HFFc6 (cell line): ENCODE results near the gene IL1RAPL1. TPM values are rescaled to one million over a fixed set of nuclear protein-coding genes. Genes with fewer than 3 reads are reported as not detected.
A peak's percentile ranks its signal among the peaks of the same experiment; 100 is the strongest.

Experiments
- DNase-seq: peaks from one replicate; pipeline ENCODE4 v3.0.0-alpha.2; 2018
- H3K27ac Mint-ChIP-seq: 2 replicates; pipeline ENCODE4 v1.8.0; 2020; ENCODE audit warnings: mild to moderate bottlenecking, mixed read lengths
- H3K27me3 Mint-ChIP-seq: 2 replicates; pipeline ENCODE4 v1.8.0; 2021; ENCODE audit warnings: mild to moderate bottlenecking, moderate library complexity, mixed read lengths; ENCODE audit not compliant: insufficient read depth
- H3K36me3 Mint-ChIP-seq: 2 replicates; pipeline ENCODE4 v1.8.0; 2021; ENCODE audit warnings: low read depth, mixed read lengths
- H3K4me1 Mint-ChIP-seq: 2 replicates; pipeline ENCODE4 v1.8.0; 2020; ENCODE audit warnings: low read depth, mixed read lengths
- H3K4me3 Mint-ChIP-seq: 2 replicates; pipeline ENCODE4 v1.8.0; 2020; ENCODE audit warnings: mild to moderate bottlenecking, moderate library complexity, mixed read lengths
- H3K9me3 Mint-ChIP-seq: 2 replicates; pipeline ENCODE4 v1.8.0; 2020; ENCODE audit warnings: mild to moderate bottlenecking, mixed read lengths
- long read RNA-seq: library from polyadenylated mRNA; unstranded; transcript quantifications from one replicate; pipeline ENCODE4 v2.0.0, GENCODE V29; 2019
- total RNA-seq, 6 experiments: library from RNA; stranded (reverse); fragmentation: NEBNext Ultra II Directional; extraction: Animal tissue kit (Norgen Biotek cat#: 25700); gene quantifications; 2 replicates in 1 of 6; 3 replicates in 5 of 6; pipeline ENCODE4 v1.2.3, GENCODE V29; 2021
- TF ChIP-seq, protein P1 (sequence below): fragments of 200-600 bp; sonication (generic); IDR thresholded peaks from 2 replicates; pipeline ENCODE4 v1.5.0; 2021; ENCODE audit warnings: antibody characterized with exemption, mild to moderate bottlenecking

Gene IL1RAPL1
- not detected for total RNA-seq
- long read RNA-seq, partial matches to known transcripts, result 0 of 1 reads
- long read RNA-seq, other reads (novel, unspliced or antisense), result 1 of 1 reads

DNA sequence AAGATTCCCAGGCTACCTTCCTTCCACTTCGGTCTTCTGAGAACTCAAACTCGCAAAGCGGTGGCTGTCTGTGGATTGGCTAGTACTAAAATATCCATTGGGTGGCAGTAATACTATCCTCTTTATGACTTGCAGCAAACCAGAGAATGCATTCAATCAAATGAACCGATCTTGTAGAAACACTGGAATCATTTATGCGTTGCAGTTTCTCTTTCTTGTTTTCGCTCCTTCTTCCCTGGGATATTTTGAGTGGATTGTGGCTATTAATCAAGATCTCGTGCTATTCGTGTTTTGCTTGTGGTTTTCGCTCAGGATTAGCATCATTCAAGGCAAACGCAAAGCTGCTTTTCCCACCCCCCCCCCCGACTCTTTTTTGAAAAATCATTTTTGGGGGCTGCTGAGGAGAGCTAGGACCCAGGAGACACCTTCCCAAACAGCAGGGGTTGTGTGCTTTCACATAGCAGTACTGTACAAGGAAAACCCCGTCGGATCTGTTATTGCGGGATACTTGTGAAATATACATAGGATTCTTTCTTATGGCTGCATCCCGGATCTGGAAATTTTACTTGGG, at the start of gene IL1RAPL1:
Gene IL1RAPL1, plus strand, starts transcription at position 466 of the 571 bp plus-strand sequence.
- H3K4me3 Mint-ChIP-seq, result no peak within 1 kb of the TSS
- DNase-seq, result peak; percentile 9
- no peaks in the 10 kb centered on the region for H3K36me3 Mint-ChIP-seq
- H3K27me3 Mint-ChIP-seq, result no peaks in the 10 kb centered on the region
- no peak within 1 kb of the TSS for H3K27ac Mint-ChIP-seq
- H3K9me3 Mint-ChIP-seq, result no peaks in the 10 kb centered on the region
- TF ChIP-seq, protein P1, sequence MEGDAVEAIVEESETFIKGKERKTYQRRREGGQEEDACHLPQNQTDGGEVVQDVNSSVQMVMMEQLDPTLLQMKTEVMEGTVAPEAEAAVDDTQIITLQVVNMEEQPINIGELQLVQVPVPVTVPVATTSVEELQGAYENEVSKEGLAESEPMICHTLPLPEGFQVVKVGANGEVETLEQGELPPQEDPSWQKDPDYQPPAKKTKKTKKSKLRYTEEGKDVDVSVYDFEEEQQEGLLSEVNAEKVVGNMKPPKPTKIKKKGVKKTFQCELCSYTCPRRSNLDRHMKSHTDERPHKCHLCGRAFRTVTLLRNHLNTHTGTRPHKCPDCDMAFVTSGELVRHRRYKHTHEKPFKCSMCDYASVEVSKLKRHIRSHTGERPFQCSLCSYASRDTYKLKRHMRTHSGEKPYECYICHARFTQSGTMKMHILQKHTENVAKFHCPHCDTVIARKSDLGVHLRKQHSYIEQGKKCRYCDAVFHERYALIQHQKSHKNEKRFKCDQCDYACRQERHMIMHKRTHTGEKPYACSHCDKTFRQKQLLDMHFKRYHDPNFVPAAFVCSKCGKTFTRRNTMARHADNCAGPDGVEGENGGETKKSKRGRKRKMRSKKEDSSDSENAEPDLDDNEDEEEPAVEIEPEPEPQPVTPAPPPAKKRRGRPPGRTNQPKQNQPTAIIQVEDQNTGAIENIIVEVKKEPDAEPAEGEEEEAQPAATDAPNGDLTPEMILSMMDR, result no peak
- no peaks in the 10 kb centered on the region for H3K4me1 Mint-ChIP-seq

DNA sequence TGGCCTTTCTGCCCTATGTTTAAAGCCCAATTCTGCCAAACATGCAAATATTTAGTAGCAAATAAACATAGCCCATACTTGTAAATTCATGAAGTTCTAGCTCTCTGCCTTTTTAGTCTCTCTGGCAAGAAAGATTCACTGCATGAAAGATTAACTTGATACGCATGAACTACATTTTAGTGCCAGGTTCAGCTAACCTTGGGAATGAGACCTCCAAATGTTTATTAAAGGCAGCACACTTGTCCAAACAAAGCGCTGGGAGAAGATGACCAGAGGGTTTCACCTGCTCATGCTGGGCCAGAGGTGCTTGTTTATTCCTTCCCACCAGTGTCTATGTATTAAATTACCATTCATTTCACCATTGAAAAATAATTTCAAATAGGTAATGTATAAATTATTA, 44.5 kb upstream of the IL1RAPL1 start:
- Mint-ChIP-seq H3K9me3 (0 out of 2 replicates have a peak, but pooled peaks cover 4% of the 10 kb centered on the region), H3K27ac (no peak overlapping the region), H3K36me3 (no peaks in the 10 kb centered on the region), H3K4me1 (no peaks in the 10 kb centered on the region), H3K27me3 (peaks cover 1% of the 10 kb centered on the region; the same call in 1 of the 2 replicates), H3K4me3 (no peak overlapping the region)
- TF ChIP-seq, protein P1, result no peak
- no peak for DNase-seq

DNA sequence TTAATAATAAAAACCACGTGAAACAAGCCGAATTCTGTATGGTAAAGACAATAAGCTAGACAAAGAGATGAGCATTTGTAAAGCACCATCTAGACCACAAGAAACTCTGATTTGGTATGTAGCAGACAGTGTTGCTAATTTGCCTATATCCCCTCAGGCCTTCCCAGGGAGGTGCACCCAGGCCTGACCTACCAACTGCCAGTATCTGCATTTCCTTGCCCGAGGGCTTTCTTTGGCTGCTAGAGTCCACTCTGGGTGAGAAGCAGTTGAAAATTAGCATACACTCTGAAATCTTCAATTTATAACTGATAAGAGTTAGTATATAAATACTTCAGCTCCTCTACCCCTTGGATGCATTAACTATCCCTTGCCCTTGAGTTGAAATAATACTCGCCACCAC, 37.4 kb upstream of the IL1RAPL1 start:
- no peaks in the 10 kb centered on the region for H3K27me3 Mint-ChIP-seq
- TF ChIP-seq, protein P1, result no peak
- no peaks in the 10 kb centered on the region for H3K4me1 Mint-ChIP-seq
- H3K9me3 Mint-ChIP-seq, result 0 out of 2 replicates have a peak, but pooled peaks cover 6% of the 10 kb centered on the region
- DNase-seq, result no peak
- no peaks in the 10 kb centered on the region for H3K36me3 Mint-ChIP-seq
- H3K27ac Mint-ChIP-seq, result no peak overlapping the region
- no peak overlapping the region for H3K4me3 Mint-ChIP-seq

DNA sequence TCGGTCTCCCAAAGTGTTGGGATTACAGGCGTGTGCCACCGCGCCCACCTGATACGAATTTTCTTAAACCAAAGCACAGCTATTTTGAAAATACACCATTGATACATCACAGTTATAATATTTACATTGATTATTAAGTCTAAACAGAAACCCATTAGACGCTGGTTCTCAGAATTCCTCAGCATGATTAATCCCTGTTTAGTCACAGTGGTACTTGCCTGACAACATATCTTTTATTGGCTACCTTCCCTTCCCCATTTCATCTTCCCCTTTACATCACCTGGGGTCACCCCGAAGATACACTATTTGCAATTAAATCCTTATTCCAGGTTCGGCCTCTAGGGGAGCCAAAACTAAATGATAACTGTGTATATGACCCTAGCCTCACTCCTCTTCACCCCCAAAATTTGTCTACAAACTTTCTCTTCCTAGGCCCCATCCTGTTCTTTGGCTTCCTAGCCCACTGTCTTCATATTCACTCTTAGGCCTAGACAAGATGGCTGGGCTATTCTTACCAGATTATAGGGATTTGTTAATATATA, 36.8 kb upstream of the IL1RAPL1 start:
- Mint-ChIP-seq H3K36me3 (no peaks in the 10 kb centered on the region), H3K27me3 (no peaks in the 10 kb centered on the region), H3K4me1 (no peaks in the 10 kb centered on the region), H3K9me3 (0 out of 2 replicates have a peak, but pooled peaks cover 6% of the 10 kb centered on the region), H3K27ac (no peak overlapping the region), H3K4me3 (no peak overlapping the region)
- no peak for DNase-seq
- TF ChIP-seq, protein P1, result no peak

DNA sequence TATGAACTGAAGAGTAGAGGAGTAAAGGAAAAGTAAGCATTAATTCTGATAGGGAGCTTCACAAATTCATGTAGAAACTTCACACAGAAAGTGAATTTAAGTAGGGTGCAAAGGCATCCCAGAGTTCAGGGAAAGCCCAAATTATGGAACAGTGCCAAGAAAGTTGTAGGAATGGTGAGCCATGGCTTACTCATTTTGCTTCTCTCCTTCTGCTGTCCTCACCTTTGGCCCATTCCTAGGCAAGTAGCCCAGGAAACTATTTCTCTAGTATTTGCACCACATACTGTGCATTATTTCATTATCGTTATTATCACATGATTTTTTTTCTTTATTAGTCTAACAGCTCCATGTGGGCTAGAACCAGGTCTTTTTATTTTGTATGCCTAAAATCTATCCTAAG, 34.9 kb upstream of the IL1RAPL1 start:
- TF ChIP-seq, protein P1, result no peak
- H3K27me3 Mint-ChIP-seq, result no peaks in the 10 kb centered on the region
- H3K4me3 Mint-ChIP-seq, result no peak overlapping the region
- DNase-seq, result no peak
- 0 out of 2 replicates have a peak, but pooled peaks cover 6% of the 10 kb centered on the region for H3K9me3 Mint-ChIP-seq
- H3K4me1 Mint-ChIP-seq, result no peaks in the 10 kb centered on the region
- H3K27ac Mint-ChIP-seq, result no peak overlapping the region
- H3K36me3 Mint-ChIP-seq, result no peaks in the 10 kb centered on the region
